GM10248 (cell line): ENCODE data around the gene C16orf92.

ENCODE experiments used
- CTCF ChIA-PET: fragments of 300-600 bp; sonication (Branson Sonifier 250); formaldehyde crosslinking; extraction: SDS; loops from one replicate; lab custom pipeline; 2021; ENCODE audit warnings: antibody characterized with exemption; lab: Yijun Ruan, JAX
- POLR2A ChIA-PET: fragments of 350-650 bp; sonication (Branson Sonifier 250); formaldehyde crosslinking; extraction: SDS; loops from one replicate; lab custom pipeline; 2020; ENCODE audit warnings: antibody characterized with exemption; lab: Yijun Ruan, JAX
- DNase-seq: peaks from one replicate; pipeline ENCODE4 v3.0.0; 2012; ENCODE audit errors: extremely low spot score
- TF ChIP-seq, protein P1 (sequence below): IDR thresholded peaks from 2 replicates; pipeline ENCODE4 v1.5.1; 2012; ENCODE audit warnings: mild to moderate bottlenecking, low read depth; ENCODE audit errors: extremely low read depth, missing control alignments, control extremely low read depth

The C16orf92 gene

DNA sequence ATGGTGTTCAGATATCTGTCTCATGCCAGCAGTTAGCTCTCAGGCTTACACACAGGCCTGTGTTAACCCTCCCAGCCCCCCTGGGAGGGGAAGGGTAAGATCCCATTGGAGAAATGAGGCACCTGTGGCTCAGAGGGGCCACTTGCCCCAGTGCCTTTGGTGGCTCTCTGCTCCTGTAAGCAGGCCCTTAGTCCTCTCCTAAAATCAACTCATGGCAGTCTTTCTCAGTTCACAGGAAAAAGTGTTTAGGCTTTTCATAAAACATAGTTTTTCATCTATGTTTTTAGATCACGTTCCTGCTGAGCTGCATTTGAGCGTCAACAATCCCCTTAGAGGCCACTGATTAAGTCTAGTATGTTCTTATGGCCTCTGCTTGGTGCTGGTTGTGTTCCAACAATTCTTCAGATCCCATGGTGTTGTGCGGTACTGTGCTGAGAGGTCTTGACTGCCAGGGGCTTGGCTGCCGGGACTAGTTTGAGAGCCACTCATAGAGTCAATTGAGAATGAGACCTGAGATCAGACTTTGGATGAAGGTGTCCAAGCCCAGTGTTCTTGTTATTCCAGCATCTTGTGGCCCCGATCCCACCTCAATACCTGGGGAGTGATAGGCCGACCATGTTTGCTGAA lies 38.7 kb upstream of the C16orf92 start:
- DNase-seq, result no peak
- POLR2A ChIA-PET, result no interaction called here
- TF ChIP-seq, protein P1, sequence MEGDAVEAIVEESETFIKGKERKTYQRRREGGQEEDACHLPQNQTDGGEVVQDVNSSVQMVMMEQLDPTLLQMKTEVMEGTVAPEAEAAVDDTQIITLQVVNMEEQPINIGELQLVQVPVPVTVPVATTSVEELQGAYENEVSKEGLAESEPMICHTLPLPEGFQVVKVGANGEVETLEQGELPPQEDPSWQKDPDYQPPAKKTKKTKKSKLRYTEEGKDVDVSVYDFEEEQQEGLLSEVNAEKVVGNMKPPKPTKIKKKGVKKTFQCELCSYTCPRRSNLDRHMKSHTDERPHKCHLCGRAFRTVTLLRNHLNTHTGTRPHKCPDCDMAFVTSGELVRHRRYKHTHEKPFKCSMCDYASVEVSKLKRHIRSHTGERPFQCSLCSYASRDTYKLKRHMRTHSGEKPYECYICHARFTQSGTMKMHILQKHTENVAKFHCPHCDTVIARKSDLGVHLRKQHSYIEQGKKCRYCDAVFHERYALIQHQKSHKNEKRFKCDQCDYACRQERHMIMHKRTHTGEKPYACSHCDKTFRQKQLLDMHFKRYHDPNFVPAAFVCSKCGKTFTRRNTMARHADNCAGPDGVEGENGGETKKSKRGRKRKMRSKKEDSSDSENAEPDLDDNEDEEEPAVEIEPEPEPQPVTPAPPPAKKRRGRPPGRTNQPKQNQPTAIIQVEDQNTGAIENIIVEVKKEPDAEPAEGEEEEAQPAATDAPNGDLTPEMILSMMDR, result no peak
- CTCF ChIA-PET, result interaction anchor here (1.3 to 5.7 kb wide), 3 partner anchors 10 to 177 kb away, joined by 4 to 25 read pairs (median 4); partner anchors contain the start of gene TAOK2

DNA sequence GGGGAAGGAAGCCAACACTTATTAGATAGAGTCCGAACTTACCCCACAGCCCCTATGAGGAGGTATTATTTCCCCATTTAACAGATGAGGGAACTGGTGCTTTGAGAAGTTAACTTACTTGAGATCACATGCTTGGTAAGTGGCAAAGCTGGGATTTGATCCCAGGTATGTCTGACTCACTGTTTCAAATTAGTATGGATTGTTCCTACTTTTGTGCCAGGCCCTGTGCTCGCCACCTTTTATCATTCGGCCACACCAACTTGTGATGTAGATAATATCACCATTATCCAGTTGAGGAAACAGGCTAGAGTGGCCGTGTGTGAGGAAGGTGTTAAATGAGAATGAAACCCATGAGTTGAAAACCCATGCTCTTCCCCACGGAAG lies 38.2 kb upstream of the C16orf92 start:
- CTCF ChIA-PET, result interaction anchor here (1.2 to 5.7 kb wide), 3 partner anchors 10 to 177 kb away, joined by 3 to 25 read pairs (median 4); partner anchors contain the start of gene TAOK2
- DNase-seq, result no peak
- POLR2A ChIA-PET, result no interaction called here

GRCh38 chr16:29985271-29985811 lies 37.7 kb upstream of the C16orf92 start:
- POLR2A ChIA-PET, result no interaction called here
- TF ChIP-seq, protein P1, result no peak
- CTCF ChIA-PET, result interaction anchor here (1.0 to 5.7 kb wide), 7 partner anchors 10 to 178 kb away, joined by 3 to 25 read pairs (median 4); partner anchors contain the start of genes HIRIP3, TAOK2 and TMEM219
- DNase-seq, result no peak

More for the DNA sequence above, 38.2 kb upstream of the C16orf92 start:
- TF ChIP-seq, protein P1, result no peak

DNA sequence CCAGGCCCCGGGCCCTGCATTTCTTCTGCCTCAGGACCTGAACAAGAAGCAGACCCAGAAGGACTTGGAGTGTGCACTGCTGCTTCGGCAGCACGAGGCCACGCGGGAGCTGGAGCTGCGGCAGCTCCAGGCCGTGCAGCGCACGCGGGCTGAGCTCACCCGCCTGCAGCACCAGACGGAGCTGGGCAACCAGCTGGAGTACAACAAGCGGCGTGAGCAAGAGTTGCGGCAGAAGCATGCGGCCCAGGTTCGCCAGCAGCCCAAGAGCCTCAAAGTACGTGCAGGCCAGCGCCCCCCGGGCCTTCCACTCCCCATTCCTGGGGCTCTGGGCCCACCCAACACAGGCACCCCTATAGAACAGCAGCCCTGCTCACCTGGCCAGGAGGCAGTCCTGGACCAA lies 36.8 kb upstream of the C16orf92 start:
- TF ChIP-seq, protein P1, result no peak
- POLR2A ChIA-PET, result no interaction called here
- CTCF ChIA-PET, result interaction anchor here (1.0 to 5.7 kb wide), 5 partner anchors 9 to 46 kb away, joined by 3 to 25 read pairs (median 4); partner anchors contain the start of genes HIRIP3, TAOK2 and TMEM219
- DNase-seq, result no peak

- no peak for DNase-seq
- TF ChIP-seq, protein P1, result no peak
- CTCF ChIA-PET, result interaction anchor here (1.6 to 5.7 kb wide), 4 partner anchors 8 to 68 kb away, joined by 4 to 25 read pairs (median 6); partner anchors contain the start of genes HIRIP3, TAOK2 and TMEM219
- POLR2A ChIA-PET, result no interaction called here
These were observed 36.1 kb upstream of the C16orf92 start for GRCh38 chr16:29986931-29987330.

GRCh38 chr16:29987371-29988085 lies 35.5 kb upstream of the C16orf92 start:
- POLR2A ChIA-PET, result no interaction called here
- no peak for DNase-seq
- CTCF ChIA-PET, result interaction anchor here (0.8 to 5.7 kb wide), 4 partner anchors 7 to 68 kb away, joined by 3 to 25 read pairs (median 6); partner anchors contain the start of genes HIRIP3 and TAOK2
- TF ChIP-seq, protein P1, result no peak
